Epithelial cell of proximal tubule (primary cell): ENCODE results near the gene R3HCC1L. TPM values are rescaled to one million over a fixed set of nuclear protein-coding genes. Genes with fewer than 3 reads are reported as not detected.
A peak's percentile ranks its signal among the peaks of the same experiment; 100 is the strongest.
"Not testable (repeated sequence)": the region's sequence is repeated elsewhere in the genome, so short reads cannot be mapped to it uniquely, and the experiment has no call there.

Source experiments
- DNase-seq: peaks from one replicate; pipeline ENCODE4 v3.0.0-alpha.2; 2011; ENCODE audit warnings: low read depth
- H3K4me3 ChIP-seq: 2 replicates; pipeline ENCODE4 v1.5.1; 2011; ENCODE audit warnings: low read depth, mild to moderate bottlenecking, low read length
- CTCF ChIP-seq: conservative IDR thresholded peaks from 2 replicates; pipeline ENCODE4 v1.5.1; 2012; ENCODE audit warnings: low read depth, mild to moderate bottlenecking, low read length
- total RNA-seq: library from RNA; depleted of rRNA; stranded (reverse); fragments of >200 nt; gene quantifications from 2 replicates; pipeline ENCODE4 v1.2.3, GENCODE V29; 2015

Gene R3HCC1L
- total RNA-seq, 1 donor from 2014 or later, result 8.6 TPM

GRCh38 chr10:98141484-98142073 lies 7.1 kb downstream of the R3HCC1L start:
- no peak for DNase-seq
- no peak overlapping the region for H3K4me3 ChIP-seq
- TF ChIP-seq CTCF, result no peak

- no peak overlapping the region for H3K4me3 ChIP-seq
- DNase-seq, result no peak
- no peak for TF ChIP-seq CTCF
Observed at GRCh38 chr10:98144985-98145384, 10.5 kb downstream of the R3HCC1L start.

GRCh38 chr10:98149858-98150257 lies 15.4 kb downstream of the R3HCC1L start:
- H3K4me3 ChIP-seq, result no peak overlapping the region
- DNase-seq, result no peak
- no peak for TF ChIP-seq CTCF

GRCh38 chr10:98150544-98150943 lies 16.1 kb downstream of the R3HCC1L start:
- no peak for TF ChIP-seq CTCF
- peak; percentile 50 for DNase-seq

GRCh38 chr10:98152778-98153177 lies 18.3 kb downstream of the R3HCC1L start:
- DNase-seq, H3K4me3 ChIP-seq: not testable (repeated sequence)

More at GRCh38 chr10:98150544-98150943, 16.1 kb downstream of the R3HCC1L start:
- no peak overlapping the region for H3K4me3 ChIP-seq

- H3K4me3 ChIP-seq, DNase-seq: not testable (repeated sequence)
Observed at GRCh38 chr10:98153213-98153958, 18.9 kb downstream of the R3HCC1L start.

GRCh38 chr10:98154076-98154475 lies 19.6 kb downstream of the R3HCC1L start:
- no peak for DNase-seq
- H3K4me3 ChIP-seq, result no peak overlapping the region
- no peak for TF ChIP-seq CTCF

GRCh38 chr10:98158576-98158975 lies 24.1 kb downstream of the R3HCC1L start:
- DNase-seq, result no peak
- TF ChIP-seq CTCF, result no peak
- H3K4me3 ChIP-seq, result no peak overlapping the region
